Natural killer cell (primary cell): ENCODE measurements around the gene FOXN3. TPM values are rescaled to one million over a fixed set of nuclear protein-coding genes. Genes with fewer than 3 reads are reported as not detected.

Experiments used
- ATAC-seq, 3 donors: fragments of 150-1000 bp in 2 of 3; fragments of 200-7000 bp in 1 of 3; cut with Tn5 transposase; 1 replicate in 1 of 3; 2 replicates in 2 of 3; pipeline ENCODE4 v1.10.0; 2021; ENCODE audit warnings: mild to moderate bottlenecking in 2 of 3, moderate library complexity in 2 of 3
- DNase-seq, 2 donors: peaks; one replicate each; pipeline versions ENCODE4 v3.0.0 to v3.0.0-alpha.2; 2013 to 2021; ENCODE audit warnings: mixed read lengths in 1 of 2
- H3K27ac ChIP-seq: one replicate; pipeline ENCODE4 v1.5.1; 2013; ENCODE audit warnings: mild to moderate bottlenecking, low read length
- H3K27me3 ChIP-seq: one replicate; pipeline ENCODE4 v1.6.1; 2013; ENCODE audit warnings: low read length; ENCODE audit not compliant: control insufficient read depth, insufficient read depth
- H3K36me3 ChIP-seq: one replicate; pipeline ENCODE4 v1.6.1; 2013; ENCODE audit warnings: low read length; ENCODE audit not compliant: control insufficient read depth, insufficient read depth
- H3K4me1 ChIP-seq: one replicate; pipeline ENCODE4 v1.6.1; 2013; ENCODE audit warnings: low read length; ENCODE audit not compliant: control insufficient read depth, insufficient read depth
- H3K4me3 ChIP-seq: one replicate; pipeline ENCODE4 v1.5.1; 2013; ENCODE audit warnings: low read length
- H3K9me3 ChIP-seq: one replicate; pipeline ENCODE4 v1.6.1; 2013; ENCODE audit warnings: low read length; ENCODE audit not compliant: control insufficient read depth, insufficient read depth
- H3K27ac Mint-ChIP-seq, 2 donors: one replicate each; pipeline ENCODE4 v1.8.0; 2022; ENCODE audit warnings: mild to moderate bottlenecking in 2 of 2, mixed read lengths in 2 of 2, moderate library complexity in 1 of 2
- H3K27me3 Mint-ChIP-seq, 2 donors: one replicate each; pipeline ENCODE4 v1.8.0; 2022; ENCODE audit warnings: low read depth in 2 of 2, mixed read lengths in 2 of 2
- H3K36me3 Mint-ChIP-seq: one replicate; pipeline ENCODE4 v1.8.0; 2022; ENCODE audit warnings: mixed read lengths
- H3K4me1 Mint-ChIP-seq, 2 donors: one replicate each; pipeline ENCODE4 v1.8.0; 2022; ENCODE audit warnings: mixed read lengths in 2 of 2
- H3K4me3 Mint-ChIP-seq: one replicate; pipeline ENCODE4 v1.8.0; 2022; ENCODE audit warnings: mild to moderate bottlenecking, moderate library complexity, mixed read lengths
- H3K9me3 Mint-ChIP-seq, 2 donors: one replicate each; pipeline ENCODE4 v1.8.0; 2022; ENCODE audit warnings: mixed read lengths in 2 of 2
- WGBS: methylation state at CpG from one replicate; pipeline ENCODE4 v1.1.7; 2013; ENCODE audit warnings: missing lambda C conversion rate; ENCODE audit not compliant: insufficient coverage; 5-methylcytosine and 5-hydroxymethylcytosine counted together
- intact Hi-C: fragments of 100-400 bp; cut with micrococcal nuclease; formaldehyde crosslinking; loops from one replicate; pipeline ENCODE4 v1.14.2; 2022
- total RNA-seq, 4 donors: library from RNA; stranded (reverse); fragments of 120-200 nt in 1 of 4; gene quantifications; one replicate each; pipeline versions ENCODE4 v1.2.3 to v1.2.4, GENCODE V29; 2013 to 2022
- TF ChIP-seq, protein P1 (sequence below): fragments of 200-600 bp; IDR thresholded peaks from one replicate; pipeline ENCODE4 v1.8.0; 2022; ENCODE audit warnings: antibody characterized with exemption

FOXN3 gene
- total RNA-seq, 3 donors from 2014 or later (not counting 1 experiment from before 2014, with no cell fraction given), result 209 to 216 (median 209) TPM

DNA sequence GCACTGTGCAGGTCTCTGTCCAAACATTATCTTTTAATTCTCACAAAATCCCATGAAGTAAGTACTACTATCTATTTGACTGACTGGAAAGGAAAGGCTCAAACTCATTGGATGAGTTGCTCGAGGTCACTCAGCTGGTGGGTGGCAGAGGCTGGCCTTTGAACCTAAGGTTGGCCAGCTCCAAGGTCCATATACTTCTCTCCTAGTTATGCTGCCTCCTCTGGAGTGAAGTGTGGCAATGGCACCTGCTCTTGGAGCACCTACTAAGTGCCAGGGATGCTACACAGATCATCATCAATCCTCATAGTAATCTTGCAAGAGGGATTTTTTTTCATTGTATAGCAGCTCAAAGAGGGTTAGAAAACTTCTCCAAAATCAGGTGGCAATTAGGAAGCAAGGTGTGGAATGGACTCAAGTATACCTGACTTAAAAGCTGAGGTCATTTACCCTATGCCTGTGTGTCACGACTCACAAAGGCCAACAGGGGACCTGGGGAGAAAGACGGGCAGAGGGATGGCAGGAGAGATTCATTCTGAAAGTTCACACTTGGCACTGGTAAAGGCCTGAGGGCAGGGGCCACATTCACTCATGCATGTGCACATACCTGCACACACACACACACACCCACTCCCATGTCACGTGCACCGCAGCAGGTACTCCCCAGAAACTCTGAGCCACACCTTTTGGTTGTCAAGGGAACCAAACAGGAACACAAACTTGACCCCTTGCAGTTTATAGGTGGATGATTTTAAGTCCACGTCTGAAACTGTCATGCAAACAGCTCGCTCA, 146.4 kb downstream of the FOXN3 start:
- no peaks in the 10 kb centered on the region for H3K27me3 ChIP-seq
- peaks cover 34% of the 10 kb centered on the region for H3K4me1 ChIP-seq
- Mint-ChIP-seq H3K27ac (peak overlapping the region in 1 of 2 donors; percentile 51), H3K36me3 (no peaks in the 10 kb centered on the region), H3K27me3 (no peaks in the 10 kb centered on the region), H3K4me1 (peaks cover 72 to 82% of the 10 kb centered on the region in 2 donors), H3K9me3 (no peaks in the 10 kb centered on the region), H3K4me3 (no peak overlapping the region)
- H3K36me3 ChIP-seq, result peaks cover 6% of the 10 kb centered on the region
- WGBS, result 81% methylated on average over 4 of the region's 7 CpGs
- peak in 1 of 3 donors; percentile 12 for ATAC-seq
- intact Hi-C loops, result no loop called here
- H3K4me3 ChIP-seq, result no peak overlapping the region
- TF ChIP-seq, protein P1, sequence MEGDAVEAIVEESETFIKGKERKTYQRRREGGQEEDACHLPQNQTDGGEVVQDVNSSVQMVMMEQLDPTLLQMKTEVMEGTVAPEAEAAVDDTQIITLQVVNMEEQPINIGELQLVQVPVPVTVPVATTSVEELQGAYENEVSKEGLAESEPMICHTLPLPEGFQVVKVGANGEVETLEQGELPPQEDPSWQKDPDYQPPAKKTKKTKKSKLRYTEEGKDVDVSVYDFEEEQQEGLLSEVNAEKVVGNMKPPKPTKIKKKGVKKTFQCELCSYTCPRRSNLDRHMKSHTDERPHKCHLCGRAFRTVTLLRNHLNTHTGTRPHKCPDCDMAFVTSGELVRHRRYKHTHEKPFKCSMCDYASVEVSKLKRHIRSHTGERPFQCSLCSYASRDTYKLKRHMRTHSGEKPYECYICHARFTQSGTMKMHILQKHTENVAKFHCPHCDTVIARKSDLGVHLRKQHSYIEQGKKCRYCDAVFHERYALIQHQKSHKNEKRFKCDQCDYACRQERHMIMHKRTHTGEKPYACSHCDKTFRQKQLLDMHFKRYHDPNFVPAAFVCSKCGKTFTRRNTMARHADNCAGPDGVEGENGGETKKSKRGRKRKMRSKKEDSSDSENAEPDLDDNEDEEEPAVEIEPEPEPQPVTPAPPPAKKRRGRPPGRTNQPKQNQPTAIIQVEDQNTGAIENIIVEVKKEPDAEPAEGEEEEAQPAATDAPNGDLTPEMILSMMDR, result no peak
- no peaks in the 10 kb centered on the region for H3K9me3 ChIP-seq
- peak in 1 of 2 donors; percentile 22 for DNase-seq
- no peak overlapping the region for H3K27ac ChIP-seq

GRCh38 chr14:89269404-89269803, 147.6 kb downstream of the FOXN3 start:
- Histone ChIP-seq H3K27ac (no peak overlapping the region), H3K27me3 (no peaks in the 10 kb centered on the region), H3K4me1 (peaks cover 22% of the 10 kb centered on the region), H3K9me3 (no peaks in the 10 kb centered on the region), H3K36me3 (peaks cover 6% of the 10 kb centered on the region), H3K4me3 (no peak overlapping the region)
- Mint-ChIP-seq H3K27me3 (no peaks in the 10 kb centered on the region), H3K36me3 (no peaks in the 10 kb centered on the region), H3K9me3 (no peaks in the 10 kb centered on the region), H3K4me3 (no peak overlapping the region), H3K27ac (peak overlapping the region; percentile 14 to 51), H3K4me1 (peaks cover 74 to 81% of the 10 kb centered on the region in 2 donors)
- WGBS, result 97% methylated on average over 6 of the region's 6 CpGs
- ATAC-seq (no peak), DNase-seq (no peak)
- TF ChIP-seq, protein P1, result no peak
- intact Hi-C loops, result no loop called here

- peaks cover 65 to 79% of the 10 kb centered on the region in 2 donors for H3K4me1 Mint-ChIP-seq
- ATAC-seq, result no peak
- H3K27ac Mint-ChIP-seq, result peak overlapping the region in 1 of 2 donors; percentile 67
Observed at GRCh38 chr14:89268514-89268913, 148.5 kb downstream of the FOXN3 start.

More at GRCh38 chr14:89268514-89268913, 148.5 kb downstream of the FOXN3 start:
- Mint-ChIP-seq H3K27me3 (no peaks in the 10 kb centered on the region), H3K4me3 (no peak overlapping the region), H3K9me3 (no peaks in the 10 kb centered on the region), H3K36me3 (no peaks in the 10 kb centered on the region)
- H3K4me3 ChIP-seq, result no peak overlapping the region
- H3K36me3 ChIP-seq, result peaks cover 6% of the 10 kb centered on the region
- WGBS, result 98% methylated on average over 5 of the region's 5 CpGs
- H3K9me3 ChIP-seq, result no peaks in the 10 kb centered on the region
- DNase-seq, result no peak
- intact Hi-C loops, result no loop called here
- TF ChIP-seq, protein P1, result no peak
- H3K4me1 ChIP-seq, result peaks cover 19% of the 10 kb centered on the region
- no peak overlapping the region for H3K27ac ChIP-seq
- H3K27me3 ChIP-seq, result no peaks in the 10 kb centered on the region
